ENCODE measurements around the gene ABCC1.

DNA sequence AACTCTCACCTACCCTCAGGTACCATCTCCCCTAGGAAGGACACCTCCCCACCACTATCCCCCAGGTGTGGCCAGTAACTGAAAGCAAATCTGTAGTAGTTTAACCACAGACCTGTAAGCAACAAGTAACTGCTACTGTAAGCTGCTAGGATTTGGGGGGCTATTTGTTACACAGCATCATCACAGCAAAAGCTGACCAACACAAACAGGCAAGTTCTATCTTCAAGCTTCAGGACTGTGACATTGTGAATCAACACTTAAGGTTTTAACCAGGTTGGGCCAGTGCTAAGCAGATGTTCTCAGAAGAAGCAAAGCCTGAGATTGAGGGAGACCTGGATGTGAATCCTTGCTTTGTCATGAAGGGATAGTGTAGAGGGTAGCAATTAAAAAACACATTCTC is 226.9 kb downstream of the ABCC1 start:
- TF ChIP-seq CTCF (IDR thresholded peaks at IDR 0.05; ENCODE audit: low read length): no peak
- no peak for TF ChIP-seq EZH2 (IDR thresholded peaks at IDR 0.05; ENCODE audit: borderline replicate concordance, low read length)
